HepG2 (cell line): ENCODE measurements around the gene YEATS2. TPM values are rescaled to one million over a fixed set of nuclear protein-coding genes. Genes with fewer than 3 reads are reported as not detected.
A peak's percentile ranks its signal among the peaks of the same experiment; 100 is the strongest.

Experiments
- ATAC-seq: fragments of 200-7000 bp; cut with Tn5 transposase; 3 replicates; pipeline ENCODE4 v1.9.1; 2020; ENCODE audit warnings: mild to moderate bottlenecking, moderate library complexity
- BruUV-seq: library from RNA; stranded (reverse); fragments of 400-500 nt; replicated peaks from 2 replicates; lab custom pipeline; 2021; lab: Mats Ljungman, UMichigan
- CTCF ChIA-PET: fragments of 300-600 bp; formaldehyde crosslinking; extraction: SDS; loops from one replicate; lab custom pipeline; 2021; ENCODE audit warnings: low total read pairs, inconsistent platforms, low intra/inter-chr PET ratio; lab: Yijun Ruan, JAX
- POLR2A ChIA-PET: fragments of 350-600 bp; sonication (Branson Sonifier 250); formaldehyde crosslinking; loops from one replicate; lab custom pipeline; 2020; ENCODE audit warnings: antibody characterized with exemption, inconsistent platforms; lab: Yijun Ruan, JAX
- DNase-seq: peaks from one replicate; pipeline ENCODE4 v3.0.0-alpha.2; 2015; ENCODE audit warnings: low spot score
- FAIRE-seq: peaks from 3 replicates; lab custom pipeline; 2011; peaks lifted over from hg19 to GRCh38; lab: Jason Lieb, UNC
- H2AFZ ChIP-seq: one replicate; pipeline ENCODE4 v1.6.1; 2011; ENCODE audit warnings: low read length, inconsistent platforms
- H3K27ac ChIP-seq: fragments of 300-600 bp; 3 replicates; pipeline ENCODE4 v1.8.0; 2011; ENCODE audit warnings: mixed run types, mild to moderate bottlenecking, mixed read lengths, low read length, inconsistent platforms; ENCODE audit not compliant: insufficient read depth; ENCODE audit errors: extremely low read length
- H3K27me3 ChIP-seq, 2 experiments: fragments of 200-600 bp in 1 of 2; 2 replicates in 1 of 2; 3 replicates in 1 of 2; pipeline versions ENCODE4 v1.6.0 to v1.8.0; 2011; ENCODE audit warnings: low read length in 2 of 2, mild to moderate bottlenecking in 2 of 2, moderate library complexity in 2 of 2, inconsistent platforms in 1 of 2; ENCODE audit not compliant: insufficient read depth in 2 of 2, control insufficient read depth in 1 of 2
- H3K36me3 ChIP-seq, 2 experiments: fragments of 200-600 bp in 1 of 2; replicated peaks in 1 of 2; 2 replicates in 1 of 2; 3 replicates in 1 of 2; pipeline versions ENCODE4 v1.5.1 to v1.8.0; 2011; ENCODE audit warnings: low read length in 2 of 2, inconsistent platforms in 1 of 2; ENCODE audit not compliant: insufficient read depth in 2 of 2, control insufficient read depth in 1 of 2
- H3K4me1 ChIP-seq: 2 replicates; pipeline ENCODE4 v1.5.1; 2012; ENCODE audit warnings: low read length, inconsistent platforms; ENCODE audit not compliant: insufficient read depth
- H3K4me2 ChIP-seq: 2 replicates; pipeline ENCODE4 v1.6.0; 2011; ENCODE audit warnings: low read depth, low read length, inconsistent platforms
- H3K4me3 ChIP-seq, 3 experiments: fragments of 200-600 bp in 1 of 3; sonication (generic), shearing (Covaris generic) in 1 of 3; replicated peaks in 1 of 3; 2 replicates each; pipeline ENCODE4 v1.5.1; 2011 to 2016; ENCODE audit warnings: low read length in 3 of 3, inconsistent platforms in 2 of 3, low read depth in 2 of 3, mild to moderate bottlenecking in 2 of 3, control low read depth in 1 of 3, mixed read lengths in 1 of 3; ENCODE audit not compliant: insufficient read depth in 1 of 3
- H3K79me2 ChIP-seq: one replicate; pipeline ENCODE4 v1.6.1; 2011; ENCODE audit warnings: low read length, inconsistent platforms; ENCODE audit not compliant: insufficient read depth
- H3K9ac ChIP-seq: 2 replicates; pipeline ENCODE4 v1.6.0; 2011; ENCODE audit warnings: mild to moderate bottlenecking, low read depth, low read length, inconsistent platforms; ENCODE audit not compliant: insufficient read depth
- H3K9me3 ChIP-seq: 2 replicates; pipeline ENCODE4 v1.5.1; 2012; ENCODE audit warnings: mild to moderate bottlenecking, low read length
- H4K20me1 ChIP-seq: 2 replicates; pipeline ENCODE4 v1.6.0; 2011; ENCODE audit warnings: inconsistent platforms, mild to moderate bottlenecking, low read length, moderate library complexity; ENCODE audit not compliant: insufficient read depth
- AGO2 ChIP-seq: fragments of 200-400 bp; formaldehyde crosslinking; optimal IDR thresholded peaks from 2 replicates; pipeline ENCODE3; 2017; ENCODE audit warnings: mild to moderate bottlenecking, low read depth, low read length, moderate library complexity
- CHD4 ChIP-seq: fragments of 200-600 bp; sonication (generic); IDR thresholded peaks from 2 replicates; pipeline ENCODE4 v1.7.0; 2017; ENCODE audit warnings: mild to moderate bottlenecking, low read length, borderline replicate concordance
- MYPOP ChIP-seq: sonication (generic); formaldehyde crosslinking; IDR thresholded peaks from 2 replicates; pipeline ENCODE4 v1.8.1; 2023; ENCODE audit warnings: mild to moderate bottlenecking, moderate library complexity, missing genetic modification reagents
- POLR2G ChIP-seq: fragments of 200-400 bp; formaldehyde crosslinking; IDR thresholded peaks from 2 replicates; pipeline ENCODE4 v1.6.1; 2018; ENCODE audit warnings: mild to moderate bottlenecking, low read depth, low read length, moderate library complexity
- WGBS: methylation state at CpG from one replicate; pipeline ENCODE4 v1.1.6; 2017; ENCODE audit warnings: low lambda C conversion rate; 5-methylcytosine and 5-hydroxymethylcytosine counted together
- in situ Hi-C: cut with HindIII; loops from 2 replicates; pipeline ENCODE4 v1.10.0; 2017; ENCODE audit warnings: low pct_unique_long_range_greater_than_20kb; ENCODE audit not compliant: extremely low pct_ligation_motif_present
- intact Hi-C: fragments of 100-400 bp; cut with micrococcal nuclease; formaldehyde crosslinking; loops from one replicate; pipeline ENCODE4 v1.10.0; 2022; ENCODE audit not compliant: unreplicated experiment
- polyA plus RNA-seq, 8 experiments: library from polyadenylated mRNA; depleted of rRNA in 3 of 8; stranded (reverse) in 7 of 8; unstranded in 1 of 8; fragments of >200 nt; fragmentation: Illumina TruSeq in 4 of 8; extraction: Trizol in 4 of 8; gene quantifications; 2 replicates each; pipeline versions ENCODE4 v1.2.1 to v1.2.3, GENCODE V29; 2011 to 2016; ENCODE audit warnings: low read depth in 4 of 8, missing spikeins in 1 of 8, mixed read lengths in 1 of 8; ENCODE audit not compliant: insufficient read depth in 1 of 8
- total RNA-seq, 5 experiments: library from RNA; depleted of rRNA; stranded (reverse); fragments of >200 nt; fragmentation: Illumina TruSeq; extraction: Trizol; gene quantifications; 2 replicates each; pipeline ENCODE4 v1.2.3, GENCODE V29; 2016; ENCODE audit warnings: low read depth in 1 of 5

The YEATS2 gene
- total and polyA plus RNA-seq, 2 of the 13 experiments (the other 11 are each of a cell fraction or from before 2014, with no cell fraction given) = 18.6 to 33.7 TPM

GRCh38 chr3:183815563-183815940 lies 118.0 kb downstream of the YEATS2 start:
- intact Hi-C loops = no loop called here
- ATAC-seq = peak; percentile 4; the same call in 1 of the 3 replicates
- Histone ChIP-seq H3K4me2 (no peak overlapping the region), H3K79me2 (no peaks in the 10 kb centered on the region), H3K27me3 (no peaks in the 10 kb centered on the region), H3K4me1 (no peaks in the 10 kb centered on the region; the same call in 1 of the 2 replicates), H3K9ac (no peak overlapping the region), H3K9me3 (no peaks in the 10 kb centered on the region), H3K27ac (no peak overlapping the region), H3K4me3 (no peak overlapping the region), H4K20me1 (no peaks in the 10 kb centered on the region), H3K36me3 (peaks cover 6 to 7% of the 10 kb centered on the region in 2 experiments), H2AFZ (no peak overlapping the region)
- in situ Hi-C loops = no loop called here
- no peak for FAIRE-seq
- POLR2A ChIA-PET = no interaction called here
- no TSS peak for BruUV-seq
- DNase-seq = no peak
- CTCF ChIA-PET = no interaction called here
- TF ChIP-seq MYPOP (CRISPR knock-in tag) (no peak), POLR2G (peak; percentile 40; the same call in 1 of the 2 replicates)
- whole genome bisulfite sequencing = 93% methylated on average over 9 of the region's 9 CpGs

GRCh38 chr3:183815951-183816475 lies 118.4 kb downstream of the YEATS2 start:
- ChIA-PET POLR2A (no interaction called here), CTCF (no interaction called here)
- H3K9ac ChIP-seq = no peak overlapping the region
- no peak overlapping the region for H3K4me3 ChIP-seq
- ATAC-seq (no peak), FAIRE-seq (no peak), DNase-seq (no peak)
- peak; percentile 44 for TF ChIP-seq AGO2
- TF ChIP-seq CHD4 = no peak
- no peaks in the 10 kb centered on the region for H4K20me1 ChIP-seq
- H3K79me2 ChIP-seq = no peaks in the 10 kb centered on the region
- no peak overlapping the region for H3K27ac ChIP-seq
- BruUV-seq = no TSS peak
- H3K27me3 ChIP-seq = no peaks in the 10 kb centered on the region
- no peak overlapping the region for H3K4me2 ChIP-seq
- H3K9me3 ChIP-seq = no peaks in the 10 kb centered on the region
- H3K4me1 ChIP-seq = no peaks in the 10 kb centered on the region; the same call in 1 of the 2 replicates
- in situ Hi-C loops = no loop called here
- no peak overlapping the region for H2AFZ ChIP-seq
- WGBS = 93% methylated on average over 12 of the region's 12 CpGs
- peaks cover 3% of the 10 kb centered on the region in 2 experiments for H3K36me3 ChIP-seq
- intact Hi-C loops = no loop called here
